ENCODE data around the gene KNTC1. TPM values are rescaled to one million over a fixed set of nuclear protein-coding genes. Genes with fewer than 3 reads are reported as not detected.
A peak's percentile ranks its signal among the peaks of the same experiment; 100 is the strongest.
"Not testable (repeated sequence)": the region's sequence is repeated elsewhere in the genome, so short reads cannot be mapped to it uniquely, and the experiment has no call there.

KNTC1 gene
- total and polyA plus RNA-seq, 10 donors = 13.4 to 46.1 (median 25.7) TPM

- no peak for TF ChIP-seq POLR2A (IDR thresholded peaks at IDR 0.05)
- TF ChIP-seq POLR2AphosphoS5 (IDR thresholded peaks at IDR 0.05) = no peak
- TF ChIP-seq, protein P1, sequence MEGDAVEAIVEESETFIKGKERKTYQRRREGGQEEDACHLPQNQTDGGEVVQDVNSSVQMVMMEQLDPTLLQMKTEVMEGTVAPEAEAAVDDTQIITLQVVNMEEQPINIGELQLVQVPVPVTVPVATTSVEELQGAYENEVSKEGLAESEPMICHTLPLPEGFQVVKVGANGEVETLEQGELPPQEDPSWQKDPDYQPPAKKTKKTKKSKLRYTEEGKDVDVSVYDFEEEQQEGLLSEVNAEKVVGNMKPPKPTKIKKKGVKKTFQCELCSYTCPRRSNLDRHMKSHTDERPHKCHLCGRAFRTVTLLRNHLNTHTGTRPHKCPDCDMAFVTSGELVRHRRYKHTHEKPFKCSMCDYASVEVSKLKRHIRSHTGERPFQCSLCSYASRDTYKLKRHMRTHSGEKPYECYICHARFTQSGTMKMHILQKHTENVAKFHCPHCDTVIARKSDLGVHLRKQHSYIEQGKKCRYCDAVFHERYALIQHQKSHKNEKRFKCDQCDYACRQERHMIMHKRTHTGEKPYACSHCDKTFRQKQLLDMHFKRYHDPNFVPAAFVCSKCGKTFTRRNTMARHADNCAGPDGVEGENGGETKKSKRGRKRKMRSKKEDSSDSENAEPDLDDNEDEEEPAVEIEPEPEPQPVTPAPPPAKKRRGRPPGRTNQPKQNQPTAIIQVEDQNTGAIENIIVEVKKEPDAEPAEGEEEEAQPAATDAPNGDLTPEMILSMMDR (IDR thresholded peaks at IDR 0.05 in 8 of 11, conservative IDR thresholded peaks at IDR 0.05 in 3 of 11) = no peak
- H3K4me3 ChIP-seq = peak overlapping the region in 1 of 8 donors; percentile 9
- H3K4me1 ChIP-seq = no peaks in the 10 kb centered on the region
- H3K36me3 ChIP-seq = peaks cover 0 to 98% (median 14%) of the 10 kb centered on the region in 6 donors
- no peaks in the 10 kb centered on the region for H3K27me3 ChIP-seq (replicated peaks in 1 of 7)
- DNase-seq = no peak
- peak overlapping the region in 1 of 8 donors; percentile 29 for H3K27ac ChIP-seq
- 83 to 94% (median 90%) methylated on average over 16 of the region's 16 CpGs for WGBS, 5 donors
- H3K9me3 ChIP-seq = no peaks in the 10 kb centered on the region
- intact Hi-C loops (cut with DNase I; ENCODE audit: low total_unique reads) = no loop called here
These were observed 31.9 kb downstream of the KNTC1 start for GRCh38 chr12:122558745-122559641.

- H3K27me3 ChIP-seq (replicated peaks in 1 of 7) = no peaks in the 10 kb centered on the region
- TF ChIP-seq POLR2A (IDR thresholded peaks at IDR 0.05) (no peak), POLR2AphosphoS5 (IDR thresholded peaks at IDR 0.05) (no peak)
- TF ChIP-seq, protein P1 (IDR thresholded peaks at IDR 0.05 in 8 of 11, conservative IDR thresholded peaks at IDR 0.05 in 3 of 11) = no peak
These were observed 33.1 kb downstream of the KNTC1 start for GRCh38 chr12:122560138-122560537.

GRCh38 chr12:122563361-122563760, 36.3 kb downstream of the KNTC1 start:
- Histone ChIP-seq H3K4me3 (no peak overlapping the region), H3K9me3 (no peaks in the 10 kb centered on the region), H3K36me3 (peaks cover 0 to 97% (median 12%) of the 10 kb centered on the region in 6 donors), H3K27ac (no peak overlapping the region), H3K27me3 (replicated peaks in 1 of 7) (no peaks in the 10 kb centered on the region), H3K4me1 (no peaks in the 10 kb centered on the region)
- WGBS, 5 donors = 96 to 99% (median 97%) methylated on average over 4 of the region's 4 CpGs
- TF ChIP-seq POLR2AphosphoS5 (IDR thresholded peaks at IDR 0.05) (no peak), POLR2A (IDR thresholded peaks at IDR 0.05) (no peak)
- TF ChIP-seq, protein P1 (IDR thresholded peaks at IDR 0.05 in 8 of 11, conservative IDR thresholded peaks at IDR 0.05 in 3 of 11) = no peak
- no peak for DNase-seq
- intact Hi-C loops (cut with DNase I; ENCODE audit: low total_unique reads) = no loop called here

More at GRCh38 chr12:122560138-122560537, 33.1 kb downstream of the KNTC1 start:
- H3K4me1 ChIP-seq = no peaks in the 10 kb centered on the region
- DNase-seq = no peak
- H3K27ac ChIP-seq = peak overlapping the region in 1 of 8 donors; percentile 18
- H3K9me3 ChIP-seq = no peaks in the 10 kb centered on the region
- 82 to 96% (median 92%) methylated on average over 3 of the region's 3 CpGs for WGBS, 5 donors
- H3K36me3 ChIP-seq = peaks cover 0 to 98% (median 14%) of the 10 kb centered on the region in 6 donors
- intact Hi-C loops (cut with DNase I; ENCODE audit: low total_unique reads) = no loop called here
- no peak overlapping the region for H3K4me3 ChIP-seq

DNA sequence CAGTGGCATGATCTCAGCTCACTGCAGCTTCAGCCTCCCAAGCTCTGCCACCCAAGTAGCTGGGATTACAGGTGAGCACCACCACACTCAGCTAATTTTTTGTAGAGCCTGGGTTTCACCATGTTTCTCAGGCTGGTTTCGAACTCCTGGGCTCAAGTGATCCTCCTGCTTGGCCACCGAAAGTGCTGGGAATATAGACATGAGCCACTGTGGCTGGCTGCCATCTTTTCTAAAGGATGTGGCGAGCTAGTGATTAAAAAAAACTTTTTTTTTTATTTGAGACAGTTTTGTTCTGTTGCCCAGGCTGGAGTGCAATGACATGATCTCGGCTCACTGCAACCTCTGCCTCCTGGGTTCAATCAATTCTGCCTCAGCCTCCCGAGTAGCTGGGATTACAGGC, 39.8 kb downstream of the KNTC1 start:
- DNase-seq; H3K4me3 ChIP-seq; H3K4me1 ChIP-seq; H3K27ac ChIP-seq; intact Hi-C loops (cut with DNase I; ENCODE audit: low total_unique reads); H3K27me3 ChIP-seq (replicated peaks in 1 of 7); H3K9me3 ChIP-seq: not testable (repeated sequence)
- WGBS, 5 donors = 91 to 99% (median 96%) methylated on average over 5 of the region's 5 CpGs
- H3K36me3 ChIP-seq = peaks cover 0 to 98% (median 29%) of the 10 kb centered on the region in 6 donors
